Measurements from ENCODE around the gene HSP90B1. TPM values are rescaled to one million over a fixed set of nuclear protein-coding genes. Genes with fewer than 3 reads are reported as not detected.

The HSP90B1 gene
- total RNA-seq, 1 donor from 2014 or later = 131 TPM

DNA sequence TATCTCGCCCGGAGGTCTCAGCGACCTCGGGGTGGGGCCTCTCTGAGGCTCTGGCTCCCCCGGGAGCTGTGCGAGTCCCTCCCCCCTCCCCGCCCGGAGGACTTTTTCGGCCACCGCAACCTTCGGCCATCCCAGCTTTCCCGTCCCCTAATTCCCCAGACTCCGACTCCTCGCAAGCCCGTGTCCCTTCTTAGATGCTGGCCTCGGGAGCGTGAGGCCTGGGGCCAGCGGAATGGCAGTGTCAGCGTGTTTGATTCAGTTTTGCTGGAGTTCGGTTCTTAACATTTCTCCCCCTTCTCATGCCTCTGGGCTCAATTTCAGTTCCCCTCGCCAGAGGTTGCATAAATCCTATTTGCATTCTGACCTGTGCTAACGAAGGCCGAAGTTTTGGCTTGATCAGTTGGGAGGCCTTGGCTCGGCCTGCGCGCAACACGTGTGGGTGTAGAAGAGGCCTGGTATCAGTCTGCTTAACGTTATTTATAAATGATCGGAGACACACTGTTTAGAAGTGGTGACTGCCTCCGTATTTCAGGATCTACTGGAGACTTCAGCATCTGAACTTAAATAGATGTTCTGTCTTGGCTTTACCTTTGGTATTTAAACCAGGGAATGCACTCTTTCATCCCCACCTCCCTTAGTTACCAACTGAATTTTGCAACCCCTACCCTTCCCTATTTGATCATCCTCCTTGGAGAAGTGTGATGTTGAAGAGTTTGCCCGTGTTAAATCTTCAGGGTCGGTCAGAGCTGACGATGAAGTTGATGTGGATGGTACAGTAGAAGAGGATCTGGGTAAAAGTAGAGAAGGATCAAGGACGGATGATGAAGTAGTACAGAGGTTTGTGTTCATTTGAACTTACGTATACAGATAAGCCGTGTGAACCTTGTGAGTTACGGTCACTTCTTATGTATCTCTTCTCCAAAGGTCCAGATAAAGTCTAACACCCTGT is 851 bp downstream of the HSP90B1 start:
- DNase-seq = peak; percentile 12

DNA sequence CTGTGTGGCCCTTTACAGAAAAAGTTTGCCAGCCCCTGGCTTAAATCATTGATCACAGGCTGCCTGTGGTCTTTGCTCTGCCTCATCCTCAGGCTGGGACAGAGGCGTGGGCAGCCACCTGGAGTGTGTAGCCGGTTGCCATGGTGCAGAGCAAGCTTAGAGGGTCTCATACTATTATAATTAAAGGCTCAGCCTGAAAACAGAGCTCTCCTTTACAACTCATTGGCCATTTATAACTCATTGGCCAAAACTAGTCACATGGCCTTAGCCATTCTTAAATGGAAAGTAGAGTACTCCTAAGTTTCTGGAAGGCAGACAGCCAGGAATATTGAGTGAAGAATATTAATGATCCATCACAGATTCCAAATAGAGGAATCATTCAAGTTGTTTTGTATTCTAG is 3.0 kb downstream of the HSP90B1 start:
- no peak for DNase-seq

DNA sequence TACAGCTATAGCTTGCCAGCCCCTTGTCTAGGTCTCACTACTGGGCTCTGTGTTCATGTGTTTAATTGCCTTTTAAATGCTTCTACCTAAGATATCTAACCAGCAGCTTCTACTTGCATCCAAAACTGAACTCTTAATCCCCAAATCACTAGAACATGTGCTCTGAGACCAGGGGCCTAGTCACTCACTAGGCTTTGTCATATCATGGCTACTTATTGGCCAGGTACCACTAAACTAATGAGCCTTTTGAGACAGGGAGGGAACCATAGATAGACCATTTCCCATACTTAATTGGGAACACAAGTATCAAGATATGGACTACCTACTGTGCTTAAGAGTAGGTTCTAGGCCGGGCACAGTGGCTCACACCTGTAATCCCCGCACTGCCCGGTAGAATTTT is 6.5 kb downstream of the HSP90B1 start:
- no peak for DNase-seq

DNA sequence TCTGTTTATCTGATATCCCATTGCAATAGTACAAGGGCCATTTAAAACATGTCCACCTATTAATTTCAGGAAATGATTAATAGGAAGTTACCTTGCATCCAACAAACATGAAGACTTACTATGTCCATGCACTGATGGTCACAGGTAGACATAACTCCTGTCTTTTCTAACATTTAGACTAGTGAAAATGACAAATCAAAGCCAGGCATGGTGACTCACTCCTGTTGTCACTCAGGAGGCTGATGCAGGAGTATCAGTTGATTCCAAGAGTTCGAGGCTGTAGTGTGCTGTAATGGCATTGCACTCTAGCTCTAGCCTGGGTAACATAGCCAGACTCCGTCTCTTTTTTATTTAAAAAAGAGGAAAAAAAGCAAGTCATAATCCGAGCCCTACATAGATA is 14.8 kb downstream of the HSP90B1 start:
- DNase-seq = no peak

- DNase-seq = no peak
Observed at GRCh38 chr12:103947871-103948555, 17.8 kb downstream of the HSP90B1 start.

DNA sequence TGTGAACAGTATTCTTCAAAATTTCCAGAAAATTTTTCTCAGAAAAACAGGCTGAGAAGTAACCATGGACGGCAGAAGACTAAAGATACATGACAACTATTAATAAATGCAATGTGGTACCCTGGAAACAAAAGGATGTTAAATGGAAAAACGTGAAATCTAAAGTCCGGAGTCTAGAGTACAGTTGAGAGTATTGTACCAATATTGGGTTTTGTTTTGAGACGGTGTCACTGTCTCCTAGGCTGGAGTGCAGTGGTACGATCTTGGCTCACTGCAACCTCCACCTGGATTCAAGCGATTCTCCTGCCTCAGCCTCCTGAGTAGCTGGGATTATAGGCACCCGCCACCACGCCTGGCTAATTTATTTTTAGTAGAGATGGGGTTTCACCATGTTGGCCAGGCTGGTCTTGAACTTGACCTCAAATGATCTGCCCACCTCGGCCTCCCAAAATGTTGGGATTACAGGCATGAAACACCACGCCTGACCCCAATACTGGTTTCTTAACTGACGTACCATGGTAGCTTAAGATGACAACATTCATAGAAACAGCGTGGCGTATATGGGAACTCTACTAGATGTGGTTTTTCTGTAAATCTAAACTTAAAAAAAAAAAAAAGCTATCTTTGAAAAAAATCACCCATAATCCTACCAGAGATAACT is 18.7 kb downstream of the HSP90B1 start:
- DNase-seq = no peak

DNA sequence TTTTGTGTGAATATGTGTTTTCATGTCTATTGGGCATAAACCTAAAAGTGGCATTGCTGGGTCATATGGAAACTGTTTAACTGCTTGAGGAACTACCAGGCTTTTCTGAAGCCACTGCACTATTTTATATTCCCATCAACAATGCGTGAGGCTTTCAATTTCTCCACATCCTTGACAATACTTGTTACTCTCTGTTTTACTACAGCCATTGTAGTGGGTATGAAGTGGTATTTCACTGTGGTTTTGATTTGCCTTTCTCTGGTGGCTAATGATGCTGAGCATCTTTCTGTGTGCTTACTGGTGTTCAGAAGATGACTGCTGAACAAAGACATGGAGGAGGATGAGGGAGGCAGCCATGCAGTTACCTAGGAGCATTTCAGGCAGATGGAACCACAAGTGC is 22.3 kb downstream of the HSP90B1 start:
- DNase-seq = no peak

- no peak for DNase-seq
Observed at GRCh38 chr12:103955811-103956508, 25.8 kb downstream of the HSP90B1 start.

DNA sequence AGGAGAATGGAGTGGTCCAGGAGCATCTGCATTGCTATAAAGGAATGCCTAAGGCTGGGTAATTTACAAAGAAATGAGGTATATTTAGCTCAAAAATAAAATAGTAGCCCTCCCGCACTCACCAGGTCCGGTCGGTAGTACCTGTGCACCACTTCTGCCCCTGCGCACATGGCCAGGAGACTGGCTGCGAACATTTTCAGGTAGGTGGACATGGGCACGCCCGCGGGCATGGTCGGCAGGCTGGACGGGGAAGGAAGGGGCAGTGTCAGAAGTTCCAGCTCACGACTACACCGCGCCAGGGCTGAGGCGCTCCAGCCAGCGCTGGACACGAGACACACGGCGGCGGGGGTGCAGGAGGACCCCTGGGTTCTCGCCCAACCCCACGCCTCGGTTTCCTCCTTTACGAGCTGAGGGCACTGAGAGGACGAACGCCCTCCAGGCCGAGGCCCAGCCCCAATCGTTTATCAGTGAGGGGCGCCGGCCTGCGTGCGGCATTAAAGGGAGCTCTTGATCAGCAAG is 26.4 kb downstream of the HSP90B1 start:
- no peak for DNase-seq

GRCh38 chr12:103957865-103958388 is 27.7 kb downstream of the HSP90B1 start:
- DNase-seq = no peak

DNA sequence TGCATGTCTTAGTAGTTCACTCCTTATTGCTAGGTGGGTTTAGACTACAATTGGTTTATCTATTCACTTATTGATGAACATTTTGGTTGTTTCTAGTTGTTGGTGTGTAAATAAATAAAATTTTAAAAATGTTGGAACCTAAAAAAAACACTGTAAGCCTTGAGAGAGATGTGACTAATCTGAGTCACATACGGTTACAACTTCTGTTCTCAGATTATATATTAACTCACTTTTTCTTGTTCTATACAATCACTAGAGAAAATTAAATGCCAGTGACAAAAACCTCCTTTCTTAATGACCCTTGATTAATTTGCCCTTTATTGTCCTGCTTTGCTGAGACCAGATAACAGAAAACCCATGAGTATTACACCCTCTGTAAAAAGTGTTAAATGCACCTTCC is 28.4 kb downstream of the HSP90B1 start:
- no peak for DNase-seq

DNA sequence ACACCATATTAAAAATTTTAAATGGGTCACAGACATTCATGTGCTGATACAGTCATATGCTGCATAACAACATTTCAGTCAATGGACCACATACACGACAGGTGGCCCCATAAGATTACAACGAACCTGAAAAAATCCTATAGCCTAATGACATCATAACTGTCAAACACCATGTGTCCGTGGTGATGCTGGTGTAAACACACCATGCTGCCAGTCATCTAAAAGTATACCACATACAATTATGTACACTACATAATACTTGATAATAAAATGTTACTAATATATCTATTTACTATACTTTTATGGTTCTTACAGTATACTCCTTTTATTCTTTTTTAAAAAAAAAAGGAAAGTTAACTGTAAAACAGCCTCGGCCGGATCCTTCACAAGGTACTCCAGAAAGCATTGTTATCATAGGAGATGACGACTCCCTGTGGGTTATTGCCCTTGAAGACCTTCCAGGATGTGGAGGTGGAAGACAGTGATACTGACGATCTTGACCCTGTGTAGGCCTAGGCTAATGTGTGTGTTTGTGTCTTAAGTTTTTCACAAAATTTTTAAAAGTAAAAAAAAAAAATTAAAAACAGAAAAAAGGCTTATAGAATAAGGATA is 30.5 kb downstream of the HSP90B1 start:
- no peak for DNase-seq

GRCh38 chr12:103962493-103962892 is 32.3 kb downstream of the HSP90B1 start:
- DNase-seq = no peak

DNA sequence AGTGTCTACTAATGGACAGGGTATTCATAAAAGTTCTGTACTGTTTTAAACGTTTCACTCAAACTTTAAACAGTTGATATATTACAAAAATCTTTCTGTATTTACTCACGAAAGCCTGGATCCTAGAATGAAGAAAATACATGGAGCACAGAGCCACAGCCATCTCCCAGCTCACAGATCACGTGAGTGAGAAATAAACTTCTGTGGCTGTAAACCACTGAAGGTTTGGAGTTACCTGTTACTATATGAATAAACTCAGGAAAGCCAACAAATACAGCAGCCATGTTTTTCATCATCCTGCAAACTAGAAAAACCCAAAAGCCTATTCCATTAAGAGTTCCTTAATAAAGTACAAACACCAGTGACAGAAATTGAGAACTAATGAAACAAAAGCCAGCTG is 34.6 kb downstream of the HSP90B1 start:
- no peak for DNase-seq

GRCh38 chr12:103965255-103965589 is 35.0 kb downstream of the HSP90B1 start:
- no peak for DNase-seq

DNA sequence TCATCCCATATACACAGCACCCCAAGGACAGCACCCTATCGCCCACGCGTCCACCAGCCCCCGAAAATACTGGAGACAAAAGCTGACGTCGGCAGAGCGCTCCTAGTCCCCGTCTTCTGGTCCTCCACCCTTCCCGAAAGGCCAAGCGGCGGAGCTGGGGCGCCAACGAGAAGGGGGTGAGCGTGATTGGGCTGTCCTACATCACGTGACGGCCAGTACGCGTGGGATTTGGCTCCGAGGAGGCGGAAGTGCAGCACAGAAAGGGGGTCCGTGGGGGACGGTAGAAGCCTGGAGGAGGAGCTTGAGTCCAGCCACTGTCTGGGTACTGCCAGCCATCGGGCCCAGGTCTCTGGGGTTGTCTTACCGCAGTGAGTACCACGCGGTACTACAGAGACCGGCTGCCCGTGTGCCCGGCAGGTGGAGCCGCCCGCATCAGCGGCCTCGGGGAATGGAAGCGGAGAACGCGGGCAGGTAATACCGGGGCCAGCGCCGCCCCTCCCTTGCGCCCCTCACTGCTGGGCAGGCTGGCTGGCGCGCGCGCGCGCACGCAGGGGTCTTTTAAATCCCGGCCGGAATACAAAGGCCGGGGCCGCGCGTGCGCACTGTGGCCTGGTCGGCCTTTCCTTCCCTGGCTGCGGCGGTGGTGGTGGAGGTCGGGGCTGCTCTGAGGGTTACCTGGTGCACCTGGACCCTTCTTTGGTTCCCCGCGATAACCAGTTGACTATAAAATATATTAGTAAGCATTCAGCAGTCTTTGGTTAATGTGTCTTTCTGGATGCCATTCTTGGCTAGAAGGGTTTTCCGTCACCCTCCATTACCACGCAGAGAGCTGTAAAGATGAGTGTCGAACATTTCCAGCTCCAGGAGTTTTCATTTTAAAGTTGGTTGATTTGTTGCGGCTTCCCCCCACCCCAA is 35.6 kb downstream of the HSP90B1 start, which contains the start of gene TDG:
Gene TDG (plus strand): TSS at position 283 of the 915 bp plus-strand sequence. CDS start 166 bp downstream, at position 449.
- peak; percentile 98 for DNase-seq

- no peak for DNase-seq
Observed at GRCh38 chr12:103966736-103967135, 36.5 kb downstream of the HSP90B1 start.

- no peak for DNase-seq
Observed at GRCh38 chr12:103969391-103969790, 39.2 kb downstream of the HSP90B1 start.

- no peak for DNase-seq
Observed at GRCh38 chr12:103973909-103974308, 43.7 kb downstream of the HSP90B1 start.

DNA sequence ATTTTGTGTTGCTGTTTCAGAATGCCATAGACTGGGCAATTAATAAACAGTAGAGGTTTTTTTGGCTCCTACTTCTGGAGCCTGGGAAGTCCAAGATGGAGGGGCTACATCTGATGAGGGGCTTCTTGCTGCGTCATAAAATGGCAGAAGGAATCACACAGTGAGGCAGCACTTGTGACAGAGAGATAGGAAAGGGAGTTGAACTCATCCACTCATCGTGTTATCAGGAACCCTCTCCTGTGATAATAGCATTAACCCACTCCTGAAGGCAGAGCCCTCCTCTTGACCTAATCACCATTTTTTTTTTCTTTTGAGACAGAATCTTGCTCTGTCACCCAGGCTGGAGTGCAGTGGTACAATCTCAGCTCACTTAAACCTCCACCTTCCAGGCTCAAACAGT is 45.2 kb downstream of the HSP90B1 start:
- no peak for DNase-seq

Data from occipital lobe (tissue), 2 donors.